ENCODE results near the gene MACROD2.

- no peak for TF ChIP-seq CTCF (IDR thresholded peaks at IDR 0.05; ENCODE audit: insufficient read depth, low read length, poor library complexity, severe bottlenecking)
- TF ChIP-seq EZH2phosphoT487 (conservative IDR thresholded peaks at IDR 0.05; ENCODE audit: low read length): no peak
Observed at GRCh38 chr20:15201602-15202001, 1206.3 kb downstream of the MACROD2 start.
